ENCODE results near the gene PLTP. TPM values are rescaled to one million over a fixed set of nuclear protein-coding genes. Genes with fewer than 3 reads are reported as not detected.

PLTP gene
- total and polyA plus RNA-seq, 3 experiments from 2014 or later = 0.45 to 3.2 (median 2.5) TPM

DNA sequence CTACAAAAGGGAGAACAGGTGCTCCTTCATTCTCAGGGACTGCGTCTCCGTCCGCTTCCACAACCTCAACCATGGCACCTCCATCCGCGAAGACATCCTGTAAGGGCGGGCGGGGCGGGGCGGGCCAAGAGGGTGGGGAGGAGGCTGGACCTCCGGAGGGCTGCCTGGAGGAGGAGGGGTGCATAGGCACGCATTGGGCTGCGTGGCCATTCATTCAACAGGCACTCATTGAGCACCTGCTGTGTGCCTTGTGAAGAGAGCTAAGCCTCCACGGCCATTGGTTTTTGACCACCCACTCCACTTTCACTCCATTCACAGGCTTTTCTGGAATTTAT, 54.1 kb downstream of the PLTP start:
- Histone ChIP-seq H3K9me3 (ENCODE audit: low read length) (no peaks in the 10 kb centered on the region), H3K27ac (ENCODE audit: low read depth, low read length) (peak overlapping the region; percentile 93), H3K27me3 (ENCODE audit: insufficient read depth, low read length, poor library complexity, severe bottlenecking) (no peaks in the 10 kb centered on the region), H3K4me1 (ENCODE audit: insufficient read depth, low read length) (peaks cover 30% of the 10 kb centered on the region), H3K4me3 (ENCODE audit: low read length) (peak overlapping the region; percentile 91), H3K36me3 (ENCODE audit: insufficient read depth, low read length) (peaks cover 6% of the 10 kb centered on the region)
- H3K27me3 Mint-ChIP-seq = peaks cover 0 to 2% of the 10 kb centered on the region in 2 donors
- peaks cover 0 to 34% (median 8%) of the 10 kb centered on the region in 3 donors for H3K36me3 Mint-ChIP-seq
- ChIA-PET POLR2A (interaction anchor here (0.6 to 2.9 kb wide), 4 partner anchors 23 to 76 kb away, joined by 4 to 29 read pairs (median 6); partner anchors contain the start of gene PCIF1), CTCF (interaction anchor here (1.2 kb wide), 1 partner anchor 24 kb away, joined by 3 read pairs; no protein-coding TSS in a partner anchor)
- peak overlapping the region; percentile 89 to 99 (median 96) for H3K4me3 Mint-ChIP-seq
- H3K27ac Mint-ChIP-seq = peak overlapping the region; percentile 87 to 98 (median 98)
- H3K9me3 Mint-ChIP-seq = no peaks in the 10 kb centered on the region
- H3K4me1 Mint-ChIP-seq = peaks cover 41 to 79% (median 71%) of the 10 kb centered on the region in 3 donors
- no peak for DNase-seq

DNA sequence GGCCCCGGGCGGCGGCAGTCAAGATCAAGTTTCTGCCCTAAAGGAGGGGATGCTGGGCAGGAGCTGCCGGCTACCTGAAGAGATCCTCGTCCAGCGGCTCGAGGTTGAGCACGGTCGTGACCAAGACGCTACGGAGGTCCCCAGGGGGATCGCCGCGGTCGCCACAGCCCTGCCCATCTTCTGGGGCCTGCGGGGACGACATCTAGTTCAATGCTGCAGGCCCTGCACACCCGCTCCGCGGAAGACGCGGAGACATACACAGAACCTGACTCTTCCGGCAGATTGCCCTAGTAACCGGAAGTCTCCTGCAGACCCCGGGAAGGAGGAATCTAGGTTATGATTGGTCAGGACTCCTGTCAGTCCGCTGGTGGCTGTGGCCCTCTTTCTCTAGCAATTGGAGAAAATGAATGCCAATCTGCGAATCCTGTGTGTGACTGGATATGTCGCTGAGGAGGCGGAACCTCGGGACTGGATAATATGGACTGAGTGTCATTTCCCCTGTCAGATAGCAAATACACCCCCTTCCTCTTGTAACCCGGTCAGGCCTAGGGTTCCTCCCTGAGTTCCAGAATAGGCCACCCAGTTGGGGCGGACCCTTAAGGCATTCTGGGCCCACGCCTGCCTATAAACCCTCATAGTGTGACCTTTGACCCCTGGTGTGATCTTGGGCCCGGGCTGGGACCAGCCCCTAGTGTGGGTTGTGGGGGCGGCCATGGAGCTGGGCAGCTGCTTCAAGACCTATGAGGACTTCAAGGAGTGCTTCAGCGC, 54.7 kb downstream of the PLTP start, which contains the start of the genes ACOT8 and ZSWIM3:
Gene ACOT8, minus strand, starts transcription at position 279 of the 768 bp plus-strand sequence. Its CDS starts 77 bp downstream, at position 202.
Gene ZSWIM3, plus strand, starts transcription at position 501 of the 768 bp plus-strand sequence. Its CDS starts 212 bp downstream, at position 713.
- POLR2A ChIA-PET = interaction anchor here (0.6 to 2.9 kb wide), 7 partner anchors 23 to 77 kb away, joined by 3 to 29 read pairs (median 5); partner anchors contain the start of genes PCIF1 and ZSWIM1
- Mint-ChIP-seq H3K4me3 (peak within 1 kb of the TSS; percentile 89 to 99 (median 96)), H3K4me1 (peaks cover 41 to 79% (median 71%) of the 10 kb centered on the region in 3 donors), H3K27ac (peak within 1 kb of the TSS; percentile 87 to 98 (median 98)), H3K9me3 (no peaks in the 10 kb centered on the region), H3K36me3 (peaks cover 0 to 38% (median 10%) of the 10 kb centered on the region in 3 donors), H3K27me3 (peaks cover 0 to 2% of the 10 kb centered on the region in 2 donors)
- Histone ChIP-seq H3K9me3 (ENCODE audit: low read length) (no peaks in the 10 kb centered on the region), H3K27me3 (ENCODE audit: insufficient read depth, low read length, poor library complexity, severe bottlenecking) (no peaks in the 10 kb centered on the region), H3K4me1 (ENCODE audit: insufficient read depth, low read length) (peaks cover 30% of the 10 kb centered on the region), H3K27ac (ENCODE audit: low read depth, low read length) (peak within 1 kb of the TSS; percentile 93), H3K36me3 (ENCODE audit: insufficient read depth, low read length) (peaks cover 6% of the 10 kb centered on the region), H3K4me3 (ENCODE audit: low read length) (peak within 1 kb of the TSS; percentile 91)
- peak; percentile 84 to 98 (median 97) for DNase-seq
- CTCF ChIA-PET = interaction anchor here (0.6 to 2.0 kb wide), 3 partner anchors 8 to 25 kb away, joined by 3 to 8 read pairs (median 4); partner anchors contain the start of gene ZSWIM1

GRCh38 chr20:45853484-45853883, 58.5 kb downstream of the PLTP start:
- peaks cover 7 to 63% (median 11%) of the 10 kb centered on the region in 3 donors for H3K36me3 Mint-ChIP-seq
- Histone ChIP-seq H3K27me3 (ENCODE audit: insufficient read depth, low read length, poor library complexity, severe bottlenecking) (no peaks in the 10 kb centered on the region), H3K27ac (ENCODE audit: low read depth, low read length) (no peak overlapping the region), H3K4me3 (ENCODE audit: low read length) (no peak overlapping the region), H3K36me3 (ENCODE audit: insufficient read depth, low read length) (peaks cover 13% of the 10 kb centered on the region), H3K4me1 (ENCODE audit: insufficient read depth, low read length) (peaks cover 25% of the 10 kb centered on the region), H3K9me3 (ENCODE audit: low read length) (no peaks in the 10 kb centered on the region)
- H3K4me3 Mint-ChIP-seq = peak overlapping the region in 2 of 7 donors; percentile 12 to 74
- ChIA-PET POLR2A (no interaction called here), CTCF (interaction anchor here (1.0 to 1.3 kb wide), 2 partner anchors 10 to 38 kb away, joined by 3 read pairs; partner anchors contain the start of gene CTSA)
- DNase-seq = no peak
- peaks cover 38 to 70% (median 54%) of the 10 kb centered on the region in 3 donors for H3K4me1 Mint-ChIP-seq
- H3K27ac Mint-ChIP-seq = peak overlapping the region in 3 of 8 donors; percentile 33 to 89 (median 37)
- H3K9me3 Mint-ChIP-seq = no peaks in the 10 kb centered on the region
- no peaks in the 10 kb centered on the region for H3K27me3 Mint-ChIP-seq

- Histone ChIP-seq H3K4me1 (ENCODE audit: insufficient read depth, low read length) (peaks cover 18% of the 10 kb centered on the region), H3K27ac (ENCODE audit: low read depth, low read length) (no peak overlapping the region), H3K4me3 (ENCODE audit: low read length) (no peak overlapping the region), H3K36me3 (ENCODE audit: insufficient read depth, low read length) (peaks cover 16% of the 10 kb centered on the region), H3K9me3 (ENCODE audit: low read length) (no peaks in the 10 kb centered on the region), H3K27me3 (ENCODE audit: insufficient read depth, low read length, poor library complexity, severe bottlenecking) (no peaks in the 10 kb centered on the region)
- H3K36me3 Mint-ChIP-seq = peaks cover 7 to 66% (median 11%) of the 10 kb centered on the region in 3 donors
- no peak for DNase-seq
- CTCF ChIA-PET = interaction anchor here (1.1 to 1.3 kb wide), 2 partner anchors 9 to 28 kb away, joined by 3 read pairs; partner anchors contain the start of gene ZSWIM1
- POLR2A ChIA-PET = no interaction called here
- H3K9me3 Mint-ChIP-seq = no peaks in the 10 kb centered on the region
- H3K27ac Mint-ChIP-seq = no peak overlapping the region
- H3K4me1 Mint-ChIP-seq = peaks cover 29 to 59% (median 42%) of the 10 kb centered on the region in 3 donors
- H3K4me3 Mint-ChIP-seq = no peak overlapping the region
- H3K27me3 Mint-ChIP-seq = no peaks in the 10 kb centered on the region
Measured at GRCh38 chr20:45852326-45852725, 59.6 kb downstream of the PLTP start.

DNA sequence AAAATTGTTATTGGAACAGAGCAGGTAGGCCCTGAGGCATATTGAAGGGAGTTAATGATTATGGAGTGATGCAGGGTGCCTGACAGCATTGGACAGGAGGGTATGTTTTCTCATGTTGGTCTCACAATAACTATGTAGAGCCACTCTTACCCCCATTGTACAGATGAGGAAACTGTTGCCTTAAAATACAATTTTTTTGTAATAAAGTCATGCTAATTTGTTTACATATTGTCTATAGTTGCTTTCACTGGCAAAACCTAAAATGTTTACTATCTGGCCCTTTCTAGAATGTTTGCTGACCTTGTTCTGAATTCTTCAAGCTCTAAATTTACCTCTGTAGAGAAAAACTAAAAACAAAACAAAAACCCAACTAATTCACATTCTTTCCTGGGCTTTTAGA, 60.5 kb downstream of the PLTP start:
- H3K36me3 ChIP-seq (ENCODE audit: insufficient read depth, low read length) = peaks cover 18% of the 10 kb centered on the region
- Mint-ChIP-seq H3K9me3 (no peaks in the 10 kb centered on the region), H3K36me3 (peaks cover 7 to 64% (median 11%) of the 10 kb centered on the region in 3 donors), H3K27me3 (no peaks in the 10 kb centered on the region), H3K27ac (no peak overlapping the region), H3K4me1 (peaks cover 23 to 50% (median 34%) of the 10 kb centered on the region in 3 donors), H3K4me3 (peak overlapping the region in 1 of 7 donors; percentile 42)
- no peak overlapping the region for H3K27ac ChIP-seq (ENCODE audit: low read depth, low read length)
- no peaks in the 10 kb centered on the region for H3K9me3 ChIP-seq (ENCODE audit: low read length)
- no peaks in the 10 kb centered on the region for H3K27me3 ChIP-seq (ENCODE audit: insufficient read depth, low read length, poor library complexity, severe bottlenecking)
- DNase-seq = no peak
- ChIA-PET CTCF (no interaction called here), POLR2A (no interaction called here)
- H3K4me1 ChIP-seq (ENCODE audit: insufficient read depth, low read length) = peaks cover 15% of the 10 kb centered on the region
- H3K4me3 ChIP-seq (ENCODE audit: low read length) = no peak overlapping the region

DNA sequence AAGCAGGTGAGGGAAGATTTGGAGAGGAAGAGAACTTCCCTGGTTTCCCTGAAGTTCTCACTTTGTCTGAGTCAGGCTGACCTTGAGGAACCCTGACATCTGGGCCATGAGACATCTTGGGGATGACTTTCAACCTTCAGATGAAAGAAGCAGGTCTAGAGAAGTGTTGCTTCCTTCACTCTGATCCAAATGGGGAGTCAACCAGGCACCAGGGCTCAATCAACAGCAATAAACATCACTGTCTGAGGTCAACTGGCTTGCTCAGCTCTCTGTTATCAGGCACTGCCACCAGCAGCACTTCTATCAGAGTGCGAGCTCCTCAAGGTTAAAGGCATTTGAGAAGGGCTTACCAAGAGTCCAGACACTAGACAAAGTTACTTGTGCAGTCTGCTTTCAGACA, 61.0 kb downstream of the PLTP start:
- H3K36me3 Mint-ChIP-seq = peaks cover 7 to 69% (median 11%) of the 10 kb centered on the region in 3 donors
- H3K9me3 Mint-ChIP-seq = no peaks in the 10 kb centered on the region
- no peaks in the 10 kb centered on the region for H3K27me3 Mint-ChIP-seq
- no peak overlapping the region for H3K4me3 ChIP-seq (ENCODE audit: low read length)
- ChIA-PET CTCF (no interaction called here), POLR2A (no interaction called here)
- peaks cover 24% of the 10 kb centered on the region for H3K36me3 ChIP-seq (ENCODE audit: insufficient read depth, low read length)
- H3K4me3 Mint-ChIP-seq = no peak overlapping the region
- H3K27ac ChIP-seq (ENCODE audit: low read depth, low read length) = no peak overlapping the region
- no peak for DNase-seq
- H3K27me3 ChIP-seq (ENCODE audit: insufficient read depth, low read length, poor library complexity, severe bottlenecking) = no peaks in the 10 kb centered on the region
- no peaks in the 10 kb centered on the region for H3K9me3 ChIP-seq (ENCODE audit: low read length)
- H3K27ac Mint-ChIP-seq = peak overlapping the region in 1 of 8 donors; percentile 67
- peaks cover 9% of the 10 kb centered on the region for H3K4me1 ChIP-seq (ENCODE audit: insufficient read depth, low read length)
- H3K4me1 Mint-ChIP-seq = peaks cover 20 to 45% (median 28%) of the 10 kb centered on the region in 3 donors

GRCh38 chr20:45850238-45850637, 61.7 kb downstream of the PLTP start:
- H3K36me3 ChIP-seq (ENCODE audit: insufficient read depth, low read length) = peaks cover 25% of the 10 kb centered on the region
- POLR2A ChIA-PET = no interaction called here

More at GRCh38 chr20:45850238-45850637, 61.7 kb downstream of the PLTP start:
- peak overlapping the region in 2 of 8 donors; percentile 40 to 67 for H3K27ac Mint-ChIP-seq
- CTCF ChIA-PET = no interaction called here
- no peaks in the 10 kb centered on the region for H3K9me3 Mint-ChIP-seq
- no peaks in the 10 kb centered on the region for H3K27me3 Mint-ChIP-seq
- Histone ChIP-seq H3K4me3 (ENCODE audit: low read length) (no peak overlapping the region), H3K27ac (ENCODE audit: low read depth, low read length) (no peak overlapping the region), H3K9me3 (ENCODE audit: low read length) (no peaks in the 10 kb centered on the region), H3K27me3 (ENCODE audit: insufficient read depth, low read length, poor library complexity, severe bottlenecking) (no peaks in the 10 kb centered on the region), H3K4me1 (ENCODE audit: insufficient read depth, low read length) (peaks cover 6% of the 10 kb centered on the region)
- DNase-seq = no peak
- H3K36me3 Mint-ChIP-seq = peaks cover 7 to 74% (median 11%) of the 10 kb centered on the region in 3 donors
- H3K4me3 Mint-ChIP-seq = no peak overlapping the region
- H3K4me1 Mint-ChIP-seq = peaks cover 17 to 38% (median 21%) of the 10 kb centered on the region in 3 donors
